ENCODE data around the gene ABCB8.
"Not testable (repeated sequence)": the region's sequence is repeated elsewhere in the genome, so short reads cannot be mapped to it uniquely, and the experiment has no call there.

The ABCB8 gene

GRCh38 chr7:150997817-150998216 lies 30.4 kb upstream of the ABCB8 start:
- no peak for DNase-seq (ENCODE audit: extremely low read depth in 1 of 2, low read depth in 1 of 2)

DNA sequence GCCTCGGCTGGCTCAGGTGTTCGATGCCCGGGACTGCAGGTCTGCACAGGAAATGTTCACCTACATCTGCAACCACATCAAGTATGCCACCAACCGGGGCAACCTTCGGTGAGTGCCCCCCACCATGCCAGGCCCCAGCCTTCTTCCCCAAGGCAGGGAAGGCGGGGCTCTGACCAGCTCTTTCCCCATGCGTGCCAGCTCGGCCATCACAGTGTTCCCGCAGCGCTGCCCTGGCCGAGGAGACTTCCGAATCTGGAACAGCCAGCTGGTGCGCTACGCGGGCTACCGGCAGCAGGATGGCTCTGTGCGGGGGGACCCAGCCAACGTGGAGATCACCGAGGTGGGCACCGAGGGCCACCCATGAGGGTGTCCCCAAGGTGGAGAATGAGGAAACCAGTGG lies 29.9 kb upstream of the ABCB8 start:
- no peak for DNase-seq (ENCODE audit: extremely low read depth in 1 of 2, low read depth in 1 of 2)

DNA sequence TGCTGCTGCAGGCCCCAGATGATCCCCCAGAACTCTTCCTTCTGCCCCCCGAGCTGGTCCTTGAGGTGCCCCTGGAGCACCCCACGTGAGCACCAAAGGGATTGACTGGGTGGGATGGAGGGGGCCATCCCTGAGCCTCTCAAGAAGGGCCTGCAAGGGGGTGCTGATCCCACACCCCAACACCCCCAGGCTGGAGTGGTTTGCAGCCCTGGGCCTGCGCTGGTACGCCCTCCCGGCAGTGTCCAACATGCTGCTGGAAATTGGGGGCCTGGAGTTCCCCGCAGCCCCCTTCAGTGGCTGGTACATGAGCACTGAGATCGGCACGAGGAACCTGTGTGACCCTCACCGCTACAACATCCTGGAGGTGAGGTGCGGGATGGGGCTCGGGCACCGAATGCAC lies 29.2 kb upstream of the ABCB8 start:
- DNase-seq (ENCODE audit: extremely low read depth in 1 of 2, low read depth in 1 of 2) = no peak

DNA sequence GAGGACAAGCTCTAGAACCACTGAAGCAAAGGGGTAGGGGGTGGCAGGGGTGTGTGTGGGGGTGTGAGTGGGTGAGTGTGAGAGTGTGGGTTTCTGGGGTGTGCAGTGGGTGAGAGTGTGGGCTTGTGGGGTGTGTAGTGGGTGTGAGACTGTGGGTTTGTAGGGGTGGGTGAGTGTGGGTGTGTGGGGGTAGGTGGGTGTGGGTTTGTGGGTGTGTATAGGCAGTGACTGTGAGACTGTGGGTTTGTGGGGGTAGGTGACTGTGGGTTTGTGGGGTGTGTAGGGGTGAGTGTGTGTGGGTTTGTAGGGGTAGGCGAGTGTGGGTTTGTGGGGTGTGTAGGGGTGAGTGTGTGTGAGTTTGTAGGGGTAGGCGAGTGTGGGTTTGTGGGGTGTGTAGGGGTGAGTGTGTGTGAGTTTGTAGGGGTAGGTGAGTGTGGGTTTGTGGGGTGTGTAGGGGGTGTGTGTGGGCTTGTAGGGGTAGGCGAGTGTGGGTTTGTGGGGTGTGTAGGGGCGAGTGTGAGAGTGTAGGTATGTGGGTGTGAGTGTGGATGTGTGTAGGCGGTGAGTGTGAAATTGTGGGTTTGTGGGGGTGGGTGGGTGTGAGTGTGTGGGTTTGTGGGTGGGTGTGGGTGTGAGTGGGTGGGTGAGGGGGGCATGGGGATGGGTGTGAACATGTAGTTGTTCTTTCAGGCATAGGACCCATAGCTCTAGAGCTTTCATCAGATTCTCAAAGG lies 28.6 kb upstream of the ABCB8 start:
- no peak for DNase-seq (ENCODE audit: extremely low read depth in 1 of 2, low read depth in 1 of 2)

DNA sequence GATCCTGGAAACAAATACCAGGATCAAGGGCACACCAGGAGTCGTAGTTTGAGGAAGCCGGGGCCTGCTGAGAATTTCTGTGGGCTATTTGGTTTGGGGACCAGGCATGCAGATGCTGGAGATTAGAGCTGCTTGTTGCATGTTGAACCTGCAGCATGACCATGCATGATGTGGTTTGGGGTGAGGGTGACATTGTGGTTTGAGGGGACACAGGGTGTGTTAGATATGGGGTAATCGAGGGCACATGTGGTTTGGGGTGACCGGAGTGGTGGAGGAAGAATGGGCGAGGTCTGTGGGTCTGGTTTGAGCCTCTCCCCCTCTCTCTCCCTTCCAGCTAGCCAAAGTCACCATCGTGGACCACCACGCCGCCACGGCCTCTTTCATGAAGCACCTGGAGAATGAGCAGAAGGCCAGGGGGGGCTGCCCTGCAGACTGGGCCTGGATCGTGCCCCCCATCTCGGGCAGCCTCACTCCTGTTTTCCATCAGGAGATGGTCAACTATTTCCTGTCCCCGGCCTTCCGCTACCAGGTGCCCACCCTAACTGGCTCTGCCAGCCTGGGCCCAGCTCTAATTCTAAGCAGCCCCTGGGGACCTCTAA lies 27.3 kb upstream of the ABCB8 start:
- no peak for DNase-seq (ENCODE audit: extremely low read depth in 1 of 2, low read depth in 1 of 2)

DNA sequence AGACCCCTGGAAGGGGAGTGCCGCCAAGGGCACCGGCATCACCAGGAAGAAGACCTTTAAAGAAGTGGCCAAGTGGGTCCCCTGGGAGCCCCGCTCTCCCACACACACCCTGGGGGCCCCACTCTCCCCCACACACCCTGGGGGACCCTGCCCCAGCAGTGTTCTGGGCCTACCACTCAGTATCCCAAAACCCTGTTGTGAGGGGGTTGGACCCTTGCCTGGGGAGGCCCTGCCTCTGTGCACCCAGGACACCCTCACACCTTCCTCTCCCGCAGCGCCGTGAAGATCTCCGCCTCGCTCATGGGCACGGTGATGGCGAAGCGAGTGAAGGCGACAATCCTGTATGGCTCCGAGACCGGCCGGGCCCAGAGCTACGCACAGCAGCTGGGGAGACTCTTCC lies 26.7 kb upstream of the ABCB8 start:
- no peak for DNase-seq (ENCODE audit: extremely low read depth in 1 of 2, low read depth in 1 of 2)

DNA sequence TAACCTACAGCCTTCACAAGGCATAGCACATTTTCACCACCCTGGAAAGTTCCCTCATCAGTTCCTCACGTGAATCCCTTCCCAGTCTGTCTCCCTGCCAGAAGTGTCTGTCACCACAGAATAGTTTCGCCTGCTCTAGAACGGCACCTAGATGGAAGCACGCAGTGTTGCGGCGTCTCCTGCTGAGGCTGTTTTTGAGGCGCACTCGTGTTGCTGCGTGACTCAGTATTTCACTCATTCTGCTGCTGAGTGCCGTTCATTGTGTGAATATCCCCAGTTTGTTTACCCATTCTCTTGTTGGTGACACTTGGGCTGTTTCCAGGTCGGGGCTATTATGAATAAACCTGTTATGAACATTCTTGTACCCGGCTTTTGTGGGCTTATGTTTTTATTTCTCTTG lies 24.7 kb upstream of the ABCB8 start:
- DNase-seq (ENCODE audit: extremely low read depth in 1 of 2, low read depth in 1 of 2) = no peak

DNA sequence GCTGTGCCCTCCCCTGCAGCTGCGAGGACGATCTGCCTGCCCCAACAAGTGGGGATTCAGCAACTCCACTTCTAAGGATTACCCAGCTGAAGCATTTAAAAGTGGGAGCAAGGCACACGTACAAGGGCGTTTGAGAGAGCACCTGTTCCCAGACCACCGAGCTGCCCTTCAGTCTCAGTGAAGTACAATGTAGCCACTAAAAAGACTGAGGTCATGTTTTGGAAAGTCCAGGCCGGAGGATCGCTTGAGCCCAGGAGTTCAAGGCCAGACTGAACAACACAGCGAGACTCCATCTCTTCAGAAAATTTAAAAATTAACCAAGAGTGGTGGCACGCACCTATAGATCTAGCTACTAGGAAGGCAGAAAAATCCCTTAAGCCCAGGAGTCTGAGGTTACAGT lies 22.7 kb upstream of the ABCB8 start:
- DNase-seq (ENCODE audit: extremely low read depth in 1 of 2, low read depth in 1 of 2) = no peak

DNA sequence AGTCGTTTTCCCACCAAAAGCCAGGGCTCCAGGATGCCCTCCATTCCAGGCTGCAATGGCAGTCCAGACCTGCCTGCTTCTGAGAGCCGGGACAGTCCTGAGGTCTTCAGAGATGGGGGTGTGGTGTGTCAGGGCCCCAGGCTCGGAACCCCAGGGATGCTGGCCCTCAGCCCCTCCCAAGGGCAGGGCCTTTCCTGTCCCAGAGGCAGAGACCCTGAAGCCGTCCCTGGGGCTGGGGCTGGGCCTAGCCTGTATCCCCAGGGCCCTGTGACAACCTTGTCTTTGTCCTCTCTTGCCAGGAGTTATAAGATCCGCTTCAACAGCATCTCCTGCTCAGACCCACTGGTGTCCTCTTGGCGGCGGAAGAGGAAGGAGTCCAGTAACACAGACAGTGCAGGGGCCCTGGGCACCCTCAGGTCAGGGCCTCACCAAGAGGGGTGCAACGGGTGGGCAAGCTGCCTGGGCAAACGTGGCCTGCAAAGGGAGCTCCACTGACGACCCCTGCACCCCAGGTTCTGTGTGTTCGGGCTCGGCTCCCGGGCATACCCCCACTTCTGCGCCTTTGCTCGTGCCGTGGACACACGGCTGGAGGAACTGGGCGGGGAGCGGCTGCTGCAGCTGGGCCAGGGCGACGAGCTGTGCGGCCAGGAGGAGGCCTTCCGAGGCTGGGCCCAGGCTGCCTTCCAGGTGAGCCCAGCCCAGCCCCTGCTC lies 21.5 kb upstream of the ABCB8 start:
- DNase-seq (ENCODE audit: extremely low read depth in 1 of 2, low read depth in 1 of 2) = no peak

- no peak for DNase-seq (ENCODE audit: extremely low read depth in 1 of 2, low read depth in 1 of 2)
These were observed 20.8 kb upstream of the ABCB8 start for GRCh38 chr7:151007469-151007898.

GRCh38 chr7:151008143-151008510 lies 20.1 kb upstream of the ABCB8 start:
- no peak for DNase-seq (ENCODE audit: extremely low read depth in 1 of 2, low read depth in 1 of 2)

DNA sequence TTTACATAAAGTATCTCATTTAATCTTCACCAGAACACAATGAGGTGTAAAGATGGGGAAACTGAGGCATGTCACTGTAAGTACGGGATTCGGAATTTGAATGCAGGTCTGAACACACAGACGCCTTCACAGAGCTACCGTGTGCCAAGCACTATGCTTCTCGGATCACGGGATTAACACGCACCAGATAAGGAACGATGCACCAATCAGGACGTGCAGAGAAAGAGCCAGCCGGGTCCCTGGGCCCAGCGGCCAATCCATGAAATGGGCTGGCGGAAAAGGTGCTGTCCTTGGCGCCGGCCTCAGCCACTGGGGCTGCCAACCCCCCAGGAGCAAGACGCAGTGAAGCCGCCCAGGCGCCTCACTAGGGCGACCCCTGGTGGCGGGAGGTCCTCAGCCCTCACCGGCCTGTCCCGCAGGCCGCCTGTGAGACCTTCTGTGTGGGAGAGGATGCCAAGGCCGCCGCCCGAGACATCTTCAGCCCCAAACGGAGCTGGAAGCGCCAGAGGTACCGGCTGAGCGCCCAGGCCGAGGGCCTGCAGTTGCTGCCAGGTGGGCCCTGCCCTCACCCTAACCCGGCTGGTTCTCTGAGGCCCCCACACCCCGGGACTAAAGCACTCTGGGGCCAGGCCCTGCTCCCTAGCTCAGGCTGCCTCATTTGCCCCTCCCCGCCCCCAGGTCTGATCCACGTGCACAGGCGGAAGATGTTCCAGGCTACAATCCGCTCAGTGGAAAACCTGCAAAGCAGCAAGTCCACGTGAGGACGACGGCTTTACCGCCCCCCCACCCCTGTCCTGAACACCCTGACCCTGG lies 19.5 kb upstream of the ABCB8 start:
- peak; percentile 67 to 75 for DNase-seq (ENCODE audit: extremely low read depth in 1 of 2, low read depth in 1 of 2)

DNA sequence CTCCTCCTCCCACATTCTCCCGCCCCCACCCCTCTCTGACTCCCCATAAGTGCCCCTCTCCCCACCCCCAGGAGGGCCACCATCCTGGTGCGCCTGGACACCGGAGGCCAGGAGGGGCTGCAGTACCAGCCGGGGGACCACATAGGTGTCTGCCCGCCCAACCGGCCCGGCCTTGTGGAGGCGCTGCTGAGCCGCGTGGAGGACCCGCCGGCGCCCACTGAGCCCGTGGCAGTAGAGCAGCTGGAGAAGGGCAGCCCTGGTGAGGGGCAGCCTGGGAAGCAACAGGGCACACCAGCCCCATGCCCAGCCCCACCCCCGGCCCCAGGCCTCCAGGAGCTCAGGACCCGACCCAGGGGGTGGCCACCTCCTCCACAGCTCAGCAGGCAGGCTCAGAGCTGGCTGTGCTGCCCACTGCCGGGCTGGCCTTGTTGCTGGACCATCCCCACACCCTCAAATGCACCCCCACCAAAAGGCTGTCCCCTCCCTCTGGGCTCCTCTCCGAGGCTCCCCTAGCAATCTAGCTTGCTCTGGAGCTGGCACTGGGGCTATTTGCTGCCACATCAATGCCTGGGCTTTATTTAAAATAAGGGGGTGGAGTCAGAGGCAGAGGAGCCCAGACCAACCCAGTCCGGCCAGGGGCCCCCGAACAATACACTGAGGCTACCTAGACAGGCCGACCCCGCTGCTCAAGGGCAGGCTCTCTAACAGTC lies 18.8 kb upstream of the ABCB8 start:
- DNase-seq (ENCODE audit: extremely low read depth in 1 of 2, low read depth in 1 of 2) = no peak

- no peak for DNase-seq (ENCODE audit: extremely low read depth in 1 of 2, low read depth in 1 of 2)
These were observed 18.3 kb upstream of the ABCB8 start for GRCh38 chr7:151010037-151010306.

DNA sequence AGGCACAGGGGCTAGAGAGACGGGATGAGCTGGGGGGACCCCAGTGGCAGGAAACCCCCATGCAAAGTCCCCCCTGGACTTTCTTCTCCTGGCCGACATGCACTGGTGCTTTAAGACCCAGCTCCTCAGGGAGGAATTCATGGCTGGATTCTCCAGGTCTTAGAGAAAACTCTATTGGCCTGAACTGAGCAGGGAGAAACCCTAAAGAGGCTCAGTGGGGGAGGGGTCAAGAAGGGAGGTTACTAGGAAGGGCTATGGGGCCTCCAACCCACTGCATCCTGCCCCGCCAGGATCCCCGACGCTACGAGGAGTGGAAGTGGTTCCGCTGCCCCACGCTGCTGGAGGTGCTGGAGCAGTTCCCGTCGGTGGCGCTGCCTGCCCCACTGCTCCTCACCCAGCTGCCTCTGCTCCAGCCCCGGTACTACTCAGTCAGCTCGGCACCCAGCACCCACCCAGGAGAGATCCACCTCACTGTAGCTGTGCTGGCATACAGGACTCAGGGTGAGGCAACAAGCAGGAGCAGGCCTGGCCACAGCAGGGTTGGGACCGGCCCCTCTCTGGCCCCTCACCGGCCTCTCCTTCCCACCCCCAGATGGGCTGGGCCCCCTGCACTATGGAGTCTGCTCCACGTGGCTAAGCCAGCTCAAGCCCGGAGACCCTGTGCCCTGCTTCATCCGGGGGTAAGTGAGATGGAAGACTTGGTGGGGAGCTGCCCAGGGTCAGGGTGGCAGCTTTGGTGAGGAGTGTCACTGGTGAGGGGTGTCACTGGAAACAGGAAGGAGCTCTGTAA lies 17.7 kb upstream of the ABCB8 start:
- DNase-seq (ENCODE audit: extremely low read depth in 1 of 2, low read depth in 1 of 2) = no peak

GRCh38 chr7:151011097-151011409 lies 17.2 kb upstream of the ABCB8 start:
- DNase-seq (ENCODE audit: extremely low read depth in 1 of 2, low read depth in 1 of 2) = no peak

GRCh38 chr7:151011616-151012015 lies 16.6 kb upstream of the ABCB8 start:
- DNase-seq (ENCODE audit: extremely low read depth in 1 of 2, low read depth in 1 of 2) = not testable (repeated sequence)

GRCh38 chr7:151012031-151012692 lies 16.1 kb upstream of the ABCB8 start:
- no peak for DNase-seq (ENCODE audit: extremely low read depth in 1 of 2, low read depth in 1 of 2)

- DNase-seq (ENCODE audit: extremely low read depth in 1 of 2, low read depth in 1 of 2) = no peak
These were observed 15.3 kb upstream of the ABCB8 start for GRCh38 chr7:151012911-151013347.

- no peak for DNase-seq (ENCODE audit: extremely low read depth in 1 of 2, low read depth in 1 of 2)
These were observed 14.9 kb upstream of the ABCB8 start for GRCh38 chr7:151013356-151013732.
